A204.1 (cell line): ENCODE data around the gene TTC34.

Experiments used
- FAIRE-seq: peaks from 2 replicates; lab custom pipeline; 2012; peaks lifted over from hg19 to GRCh38; lab: Jason Lieb, UNC

The TTC34 gene

GRCh38 chr1:2830761-2831425 lies 29.4 kb upstream of the TTC34 start:
- FAIRE-seq = no peak

- FAIRE-seq = no peak
Measured at GRCh38 chr1:2829846-2830615, 28.5 kb upstream of the TTC34 start.

GRCh38 chr1:2828586-2829250 lies 27.2 kb upstream of the TTC34 start:
- FAIRE-seq = no peak

GRCh38 chr1:2826736-2827292 lies 25.3 kb upstream of the TTC34 start:
- no peak for FAIRE-seq

- FAIRE-seq = no peak
Measured at GRCh38 chr1:2826316-2826715, 24.8 kb upstream of the TTC34 start.

- no peak for FAIRE-seq
Measured at GRCh38 chr1:2825487-2826189, 24.1 kb upstream of the TTC34 start.

GRCh38 chr1:2824999-2825398 lies 23.5 kb upstream of the TTC34 start:
- FAIRE-seq = no peak

- no peak for FAIRE-seq
Measured at GRCh38 chr1:2823921-2824610, 22.6 kb upstream of the TTC34 start.

- no peak for FAIRE-seq
Measured at GRCh38 chr1:2822621-2823145, 21.2 kb upstream of the TTC34 start.

GRCh38 chr1:2821966-2822620 lies 20.6 kb upstream of the TTC34 start:
- no peak for FAIRE-seq

GRCh38 chr1:2821373-2821955 lies 20.0 kb upstream of the TTC34 start:
- no peak for FAIRE-seq

GRCh38 chr1:2820731-2821372 lies 19.4 kb upstream of the TTC34 start:
- no peak for FAIRE-seq

GRCh38 chr1:2819831-2820730 lies 18.6 kb upstream of the TTC34 start:
- no peak for FAIRE-seq

GRCh38 chr1:2819429-2819828 lies 17.9 kb upstream of the TTC34 start:
- no peak for FAIRE-seq

- no peak for FAIRE-seq
Measured at GRCh38 chr1:2817784-2818564, 16.5 kb upstream of the TTC34 start.

- FAIRE-seq = no peak
Measured at GRCh38 chr1:2816786-2817185, 15.3 kb upstream of the TTC34 start.

GRCh38 chr1:2815551-2815950 lies 14.1 kb upstream of the TTC34 start:
- FAIRE-seq = no peak

GRCh38 chr1:2814511-2815075 lies 13.1 kb upstream of the TTC34 start:
- FAIRE-seq = no peak
